Endothelial cell of umbilical vein (primary cell): ENCODE measurements around the gene REEP3. TPM values are rescaled to one million over a fixed set of nuclear protein-coding genes. Genes with fewer than 3 reads are reported as not detected.

Experiments used
- BruUV-seq: library from RNA; stranded (reverse); fragments of 400-500 nt; replicated peaks from 2 replicates; lab custom pipeline; 2021; lab: Mats Ljungman, UMichigan
- CTCF ChIA-PET: fragments of 300-600, 350-600 bp; sonication (Branson Sonifier 250); formaldehyde crosslinking; loops from one replicate; lab custom pipeline; 2021; ENCODE audit warnings: antibody characterized with exemption, inconsistent platforms; lab: Charles Lee
- POLR2A ChIA-PET: fragments of 300-600, 350-600 bp; sonication (Branson Sonifier 250); formaldehyde crosslinking; loops from one replicate; lab custom pipeline; 2021; ENCODE audit warnings: antibody characterized with exemption, inconsistent platforms; lab: Charles Lee
- DNase-seq: peaks from one replicate; pipeline ENCODE4 v3.0.0-alpha.2; 2011; ENCODE audit warnings: low read depth, low spot score
- FAIRE-seq: peaks from 2 replicates; lab custom pipeline; 2011; peaks lifted over from hg19 to GRCh38; lab: Jason Lieb, UNC
- H2AFZ ChIP-seq: 2 replicates; pipeline ENCODE4 v1.6.0; 2012; ENCODE audit warnings: low read depth, low read length, control low read depth, inconsistent platforms
- H3K27ac ChIP-seq: 2 replicates; pipeline ENCODE4 v1.5.1; 2011; ENCODE audit warnings: low read depth, mild to moderate bottlenecking, control low read depth, low read length, moderate library complexity; ENCODE audit not compliant: insufficient read depth
- H3K27me3 ChIP-seq, 2 experiments: 2 replicates each; pipeline versions ENCODE4 v1.6.0 to v1.6.1; 2011; ENCODE audit warnings: low read length in 2 of 2, mixed read lengths in 1 of 2; ENCODE audit not compliant: control insufficient read depth in 2 of 2, insufficient read depth in 2 of 2
- H3K36me3 ChIP-seq, 2 experiments: 2 replicates in 1 of 2; 3 replicates in 1 of 2; pipeline ENCODE4 v1.5.1; 2011; ENCODE audit warnings: low read length in 2 of 2, mild to moderate bottlenecking in 1 of 2, moderate library complexity in 1 of 2; ENCODE audit not compliant: control insufficient read depth in 2 of 2, insufficient read depth in 2 of 2; ENCODE audit errors: extremely low read depth in 1 of 2
- H3K4me1 ChIP-seq: 3 replicates; pipeline ENCODE4 v1.5.1; 2011; ENCODE audit warnings: mild to moderate bottlenecking, low read length; ENCODE audit not compliant: control insufficient read depth, insufficient read depth; ENCODE audit errors: extremely low read depth
- H3K4me2 ChIP-seq: 2 replicates; pipeline ENCODE4 v1.6.1; 2011; ENCODE audit warnings: low read length, control low read depth, mixed read lengths; ENCODE audit not compliant: insufficient read depth
- H3K4me3 ChIP-seq, 3 experiments: fragments of 200-600 bp in 1 of 3; sonication (generic), shearing (Covaris generic) in 1 of 3; replicated peaks in 1 of 3; 2 replicates each; pipeline ENCODE4 v1.5.1; 2011 to 2016; ENCODE audit warnings: control low read depth in 3 of 3, low read length in 3 of 3, mild to moderate bottlenecking in 2 of 3, inconsistent platforms in 1 of 3, low read depth in 1 of 3, moderate library complexity in 1 of 3; ENCODE audit not compliant: insufficient read depth in 1 of 3
- H3K79me2 ChIP-seq: 2 replicates; pipeline ENCODE4 v1.6.0; 2012; ENCODE audit warnings: low read length, inconsistent platforms; ENCODE audit not compliant: control insufficient read depth, insufficient read depth
- H3K9ac ChIP-seq: replicated peaks from 2 replicates; pipeline ENCODE3; 2011; ENCODE audit warnings: low read length, control low read depth; ENCODE audit not compliant: insufficient read depth; ENCODE audit errors: extremely low read depth
- H3K9me1 ChIP-seq: replicated peaks from 3 replicates; pipeline ENCODE4 v1.6.0; 2011; ENCODE audit warnings: mild to moderate bottlenecking, low read length; ENCODE audit not compliant: control insufficient read depth, insufficient read depth; ENCODE audit errors: extremely low read depth
- H3K9me3 ChIP-seq: replicated peaks from 2 replicates; pipeline ENCODE4 v1.5.1; 2012; ENCODE audit warnings: low read length, inconsistent platforms; ENCODE audit not compliant: control insufficient read depth, insufficient read depth
- H4K20me1 ChIP-seq: replicated peaks from 2 replicates; pipeline ENCODE3; 2011; ENCODE audit warnings: mild to moderate bottlenecking, low read length; ENCODE audit not compliant: control insufficient read depth, insufficient read depth; ENCODE audit errors: extremely low read depth
- EZH2 ChIP-seq: IDR thresholded peaks from 2 replicates; pipeline ENCODE4 v1.6.1; 2012; ENCODE audit warnings: borderline replicate concordance, low read depth, mild to moderate bottlenecking, moderate library complexity, low read length, inconsistent platforms; ENCODE audit not compliant: severe bottlenecking
- FOS ChIP-seq: IDR thresholded peaks from 2 replicates; pipeline ENCODE4 v1.6.1; 2011; ENCODE audit warnings: mild to moderate bottlenecking, low read length, moderate library complexity, borderline replicate concordance; ENCODE audit not compliant: insufficient read depth
- GATA2 ChIP-seq: IDR thresholded peaks from 2 replicates; pipeline ENCODE4 v1.7.0; 2011; ENCODE audit warnings: low read depth, mild to moderate bottlenecking, moderate library complexity, mixed read lengths, low read length; ENCODE audit not compliant: insufficient read length, insufficient read depth
- JUN ChIP-seq: IDR thresholded peaks from 2 replicates; pipeline ENCODE4 v1.6.1; 2011; ENCODE audit warnings: borderline replicate concordance, low read depth; ENCODE audit not compliant: insufficient read length, insufficient read depth
- MYC ChIP-seq: IDR thresholded peaks from one replicate; pipeline ENCODE4 v1.6.1; 2011; ENCODE audit warnings: mild to moderate bottlenecking, low read depth, low read length
- POLR2A ChIP-seq: IDR thresholded peaks from 2 replicates; pipeline ENCODE4 v1.6.1; 2012; ENCODE audit warnings: low read depth, mild to moderate bottlenecking, control low read depth, low read length
- POLR2AphosphoS5 ChIP-seq: IDR thresholded peaks from 2 replicates; pipeline ENCODE4 v1.6.1; 2012; ENCODE audit warnings: low read depth, mild to moderate bottlenecking, control low read depth, low read length, moderate library complexity; ENCODE audit not compliant: insufficient read depth
- dilution Hi-C: fragments of 300-500 bp; cut with MboI; formaldehyde crosslinking; loops from one replicate; pipeline ENCODE4 v1.15.0; 2019; ENCODE audit warnings: low sequenced_read_pairs; ENCODE audit not compliant: extremely low pct_ligation_motif_present
- intact Hi-C: fragments of 100-400 bp; cut with micrococcal nuclease; formaldehyde crosslinking; loops from one replicate; pipeline ENCODE4 v1.10.0; 2022
- polyA plus RNA-seq, 4 experiments: library from polyadenylated mRNA; depleted of rRNA in 3 of 4; stranded (reverse) in 3 of 4; unstranded in 1 of 4; fragments of >200 nt; gene quantifications; 2 replicates each; pipeline versions ENCODE4 v1.2.1 to v1.2.3, GENCODE V29; 2011 to 2012; ENCODE audit warnings: missing spikeins in 1 of 4
- total RNA-seq: library from RNA; stranded (reverse); gene quantifications from 2 replicates; pipeline ENCODE4 v1.2.3, GENCODE V29; 2021
- TF ChIP-seq, protein P1 (sequence below): IDR thresholded peaks from 2 replicates; pipeline ENCODE4 v1.6.1; 2011; ENCODE audit not compliant: insufficient read depth, insufficient read length
- TF ChIP-seq, protein P2 (sequence below), 2 donors: IDR thresholded peaks; 1 replicate in 1 of 2; 2 replicates in 1 of 2; pipeline ENCODE4 v1.5.1; 2011; ENCODE audit warnings: low read length in 2 of 2, mild to moderate bottlenecking in 2 of 2, moderate library complexity in 2 of 2, control low read depth in 1 of 2, inconsistent platforms in 1 of 2, low read depth in 1 of 2; ENCODE audit not compliant: insufficient read depth in 1 of 2; ENCODE audit errors: extremely low read depth in 1 of 2

The REEP3 gene
- total and polyA plus RNA-seq, 2 donors (not counting 3 experiments of a cell fraction or from before 2014, with no cell fraction given), result 12.3 to 48.3 TPM

DNA sequence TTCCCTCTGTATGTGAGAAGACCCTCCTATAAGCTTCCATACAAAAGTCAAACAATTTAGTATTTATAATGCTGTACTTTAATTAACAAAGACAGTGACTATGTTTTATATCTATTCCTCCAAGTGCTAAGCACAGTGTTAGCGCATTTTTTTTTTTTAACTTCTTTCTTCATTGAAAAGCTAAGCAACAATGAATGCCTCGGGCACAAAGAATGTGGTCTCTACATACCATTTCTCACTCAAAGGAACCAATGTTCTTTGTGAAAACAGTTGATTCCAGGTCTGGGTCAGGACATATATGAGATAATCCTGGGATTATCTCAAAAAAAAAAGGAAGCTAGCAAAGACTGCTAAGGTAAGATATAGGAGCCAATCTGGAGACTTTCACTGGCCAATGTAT, 26.2 kb upstream of the REEP3 start:
- Histone ChIP-seq H3K9ac (no peak overlapping the region), H3K9me3 (no peaks in the 10 kb centered on the region), H4K20me1 (no peaks in the 10 kb centered on the region), H3K4me2 (no peak overlapping the region), H3K4me3 (no peak overlapping the region), H2AFZ (no peak overlapping the region), H3K4me1 (no peaks in the 10 kb centered on the region), H3K27me3 (no peaks in the 10 kb centered on the region), H3K79me2 (peaks cover 43% of the 10 kb centered on the region), H3K9me1 (no peaks in the 10 kb centered on the region), H3K36me3 (no peaks in the 10 kb centered on the region), H3K27ac (no peak overlapping the region)
- dilution Hi-C loops, result no loop called here
- ChIA-PET POLR2A (no interaction called here), CTCF (no interaction called here)
- DNase-seq (no peak), FAIRE-seq (no peak)
- TF ChIP-seq POLR2AphosphoS5, result no peak
- no peak for TF ChIP-seq EZH2
- TF ChIP-seq JUN, result no peak
- TF ChIP-seq MYC, result no peak
- TF ChIP-seq FOS, result no peak
- no peak for TF ChIP-seq POLR2A
- TF ChIP-seq, protein P1, sequence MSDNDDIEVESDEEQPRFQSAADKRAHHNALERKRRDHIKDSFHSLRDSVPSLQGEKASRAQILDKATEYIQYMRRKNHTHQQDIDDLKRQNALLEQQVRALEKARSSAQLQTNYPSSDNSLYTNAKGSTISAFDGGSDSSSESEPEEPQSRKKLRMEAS, result no peak
- TF ChIP-seq GATA2, result no peak
- intact Hi-C loops, result no loop called here
- BruUV-seq, result no TSS peak

DNA sequence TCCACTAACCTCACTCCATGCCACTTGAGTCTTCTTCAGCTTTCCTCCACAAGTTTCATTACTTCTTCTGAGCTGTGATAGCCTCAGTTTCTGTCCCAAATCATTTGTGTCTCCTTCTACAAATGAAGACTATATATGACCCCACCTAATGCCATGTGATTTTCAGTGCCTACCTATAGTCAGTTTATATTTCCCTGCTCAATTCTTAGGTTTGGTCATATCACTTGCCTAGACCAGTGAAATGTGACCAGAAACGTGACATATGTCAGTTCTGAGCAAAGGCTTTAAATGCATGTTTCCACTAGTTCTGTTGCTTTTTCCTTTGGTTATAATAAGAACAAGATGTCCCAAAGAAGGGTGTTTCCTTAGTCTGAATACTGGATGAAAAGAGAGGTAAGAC, 24.6 kb upstream of the REEP3 start:
- POLR2A ChIA-PET, result no interaction called here
- no peak overlapping the region for H3K4me2 ChIP-seq
- H3K4me3 ChIP-seq, result no peak overlapping the region
- peaks cover 46% of the 10 kb centered on the region for H3K79me2 ChIP-seq
- FAIRE-seq (no peak), DNase-seq (no peak)
- H3K9me1 ChIP-seq, result no peaks in the 10 kb centered on the region
- intact Hi-C loops, result no loop called here
- BruUV-seq, result no TSS peak
- TF ChIP-seq FOS, result no peak
- TF ChIP-seq JUN, result no peak
- no peak for TF ChIP-seq POLR2A
- no peak for TF ChIP-seq MYC
- TF ChIP-seq, protein P1, result no peak
- TF ChIP-seq POLR2AphosphoS5, result no peak
- TF ChIP-seq EZH2, result no peak
- TF ChIP-seq GATA2, result no peak
- TF ChIP-seq, protein P2, sequence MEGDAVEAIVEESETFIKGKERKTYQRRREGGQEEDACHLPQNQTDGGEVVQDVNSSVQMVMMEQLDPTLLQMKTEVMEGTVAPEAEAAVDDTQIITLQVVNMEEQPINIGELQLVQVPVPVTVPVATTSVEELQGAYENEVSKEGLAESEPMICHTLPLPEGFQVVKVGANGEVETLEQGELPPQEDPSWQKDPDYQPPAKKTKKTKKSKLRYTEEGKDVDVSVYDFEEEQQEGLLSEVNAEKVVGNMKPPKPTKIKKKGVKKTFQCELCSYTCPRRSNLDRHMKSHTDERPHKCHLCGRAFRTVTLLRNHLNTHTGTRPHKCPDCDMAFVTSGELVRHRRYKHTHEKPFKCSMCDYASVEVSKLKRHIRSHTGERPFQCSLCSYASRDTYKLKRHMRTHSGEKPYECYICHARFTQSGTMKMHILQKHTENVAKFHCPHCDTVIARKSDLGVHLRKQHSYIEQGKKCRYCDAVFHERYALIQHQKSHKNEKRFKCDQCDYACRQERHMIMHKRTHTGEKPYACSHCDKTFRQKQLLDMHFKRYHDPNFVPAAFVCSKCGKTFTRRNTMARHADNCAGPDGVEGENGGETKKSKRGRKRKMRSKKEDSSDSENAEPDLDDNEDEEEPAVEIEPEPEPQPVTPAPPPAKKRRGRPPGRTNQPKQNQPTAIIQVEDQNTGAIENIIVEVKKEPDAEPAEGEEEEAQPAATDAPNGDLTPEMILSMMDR (IDR thresholded peaks at IDR 0.05; ENCODE audit: extremely low read depth in 1 of 2, insufficient read depth in 1 of 2, low read depth in 1 of 2, low read length in 2 of 2), result no peak
- no peaks in the 10 kb centered on the region for H4K20me1 ChIP-seq
- CTCF ChIA-PET, result interaction anchor here (0.8 to 1.1 kb wide), 2 partner anchors 13 to 133 kb away, joined by 3 read pairs; no protein-coding TSS in a partner anchor
- H3K27me3 ChIP-seq, result no peaks in the 10 kb centered on the region
- dilution Hi-C loops, result no loop called here
- no peaks in the 10 kb centered on the region for H3K4me1 ChIP-seq
- no peak overlapping the region for H3K9ac ChIP-seq
- H2AFZ ChIP-seq, result no peak overlapping the region
- H3K9me3 ChIP-seq, result no peaks in the 10 kb centered on the region
- H3K36me3 ChIP-seq, result no peaks in the 10 kb centered on the region
- H3K27ac ChIP-seq, result no peak overlapping the region
